Neural cell (in vitro differentiated cells): ENCODE data around the gene AFDN.

Experiments
- EZH2 ChIP-seq: fragments of 200-600, 300-800 bp; shearing (Covaris generic), sonication (generic); IDR thresholded peaks from 2 replicates; pipeline ENCODE4 v1.6.1; 2014; ENCODE audit warnings: antibody characterized with exemption, low read length, borderline replicate concordance, mild to moderate bottlenecking; ENCODE audit not compliant: insufficient read depth, poor library complexity, severe bottlenecking
- TF ChIP-seq, protein P1 (sequence below): fragments of 450-650 bp; IDR thresholded peaks from 2 replicates; pipeline ENCODE4 v1.5.1; 2014; ENCODE audit warnings: antibody characterized with exemption, mild to moderate bottlenecking, moderate library complexity; ENCODE audit not compliant: poor library complexity, severe bottlenecking

DNA sequence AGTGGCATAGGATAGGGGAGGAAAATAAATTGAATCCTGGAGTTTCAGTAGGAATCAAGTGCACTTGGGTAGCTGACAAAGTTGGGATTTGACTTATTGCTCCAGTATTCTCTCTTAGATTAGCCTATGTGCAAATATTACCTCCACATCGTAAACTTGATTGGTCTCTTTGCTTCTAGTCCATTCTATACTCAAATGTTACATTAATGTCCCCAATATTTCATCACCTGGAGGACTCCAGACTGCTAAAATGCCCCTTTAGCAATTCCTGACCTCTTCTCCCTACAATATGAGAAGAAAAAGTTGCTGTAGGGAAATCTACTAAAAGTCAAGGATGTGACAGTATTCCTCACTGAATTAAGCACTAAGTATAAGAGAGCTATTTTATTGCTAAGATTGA lies 16.3 kb downstream of the AFDN start:
- TF ChIP-seq EZH2, result no peak
- TF ChIP-seq, protein P1, sequence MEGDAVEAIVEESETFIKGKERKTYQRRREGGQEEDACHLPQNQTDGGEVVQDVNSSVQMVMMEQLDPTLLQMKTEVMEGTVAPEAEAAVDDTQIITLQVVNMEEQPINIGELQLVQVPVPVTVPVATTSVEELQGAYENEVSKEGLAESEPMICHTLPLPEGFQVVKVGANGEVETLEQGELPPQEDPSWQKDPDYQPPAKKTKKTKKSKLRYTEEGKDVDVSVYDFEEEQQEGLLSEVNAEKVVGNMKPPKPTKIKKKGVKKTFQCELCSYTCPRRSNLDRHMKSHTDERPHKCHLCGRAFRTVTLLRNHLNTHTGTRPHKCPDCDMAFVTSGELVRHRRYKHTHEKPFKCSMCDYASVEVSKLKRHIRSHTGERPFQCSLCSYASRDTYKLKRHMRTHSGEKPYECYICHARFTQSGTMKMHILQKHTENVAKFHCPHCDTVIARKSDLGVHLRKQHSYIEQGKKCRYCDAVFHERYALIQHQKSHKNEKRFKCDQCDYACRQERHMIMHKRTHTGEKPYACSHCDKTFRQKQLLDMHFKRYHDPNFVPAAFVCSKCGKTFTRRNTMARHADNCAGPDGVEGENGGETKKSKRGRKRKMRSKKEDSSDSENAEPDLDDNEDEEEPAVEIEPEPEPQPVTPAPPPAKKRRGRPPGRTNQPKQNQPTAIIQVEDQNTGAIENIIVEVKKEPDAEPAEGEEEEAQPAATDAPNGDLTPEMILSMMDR, result no peak
